Uterus (tissue), 2 donors: ENCODE measurements around the gene GNG8.

Experiments
- CTCF ChIP-seq, 4 experiments: fragments of 200-600 bp in 2 of 4; fragments of 450-650 bp in 2 of 4; sonication (generic) in 2 of 4; IDR thresholded peaks; one replicate each; pipeline ENCODE4 v1.5.1; 2016 to 2019; ENCODE audit warnings: antibody characterized with exemption in 4 of 4, mild to moderate bottlenecking in 2 of 4, moderate library complexity in 1 of 4
- POLR2A ChIP-seq, 2 donors: fragments of 450-650 bp; IDR thresholded peaks; one replicate each; pipeline ENCODE4 v1.6.1; 2016; ENCODE audit warnings: antibody characterized with exemption in 2 of 2, mild to moderate bottlenecking in 1 of 2, moderate library complexity in 1 of 2

GRCh38 chr19:46660551-46661019 lies 24.6 kb upstream of the GNG8 start:
- no peak for TF ChIP-seq CTCF (IDR thresholded peaks at IDR 0.05)
- no peak for TF ChIP-seq POLR2A (IDR thresholded peaks at IDR 0.05)
